HFFc6 (cell line): ENCODE measurements around the gene PTPRD. TPM values are rescaled to one million over a fixed set of nuclear protein-coding genes. Genes with fewer than 3 reads are reported as not detected.

Source experiments
- DNase-seq: peaks from one replicate; pipeline ENCODE4 v3.0.0-alpha.2; 2018
- H3K27ac Mint-ChIP-seq: 2 replicates; pipeline ENCODE4 v1.8.0; 2020; ENCODE audit warnings: mild to moderate bottlenecking, mixed read lengths
- H3K27me3 Mint-ChIP-seq: 2 replicates; pipeline ENCODE4 v1.8.0; 2021; ENCODE audit warnings: mild to moderate bottlenecking, moderate library complexity, mixed read lengths; ENCODE audit not compliant: insufficient read depth
- H3K36me3 Mint-ChIP-seq: 2 replicates; pipeline ENCODE4 v1.8.0; 2021; ENCODE audit warnings: low read depth, mixed read lengths
- H3K4me1 Mint-ChIP-seq: 2 replicates; pipeline ENCODE4 v1.8.0; 2020; ENCODE audit warnings: low read depth, mixed read lengths
- H3K4me3 Mint-ChIP-seq: 2 replicates; pipeline ENCODE4 v1.8.0; 2020; ENCODE audit warnings: mild to moderate bottlenecking, moderate library complexity, mixed read lengths
- H3K9me3 Mint-ChIP-seq: 2 replicates; pipeline ENCODE4 v1.8.0; 2020; ENCODE audit warnings: mild to moderate bottlenecking, mixed read lengths
- CTCF ChIP-seq: fragments of 200-600 bp; sonication (generic); IDR thresholded peaks from 2 replicates; pipeline ENCODE4 v1.5.0; 2021; ENCODE audit warnings: antibody characterized with exemption, mild to moderate bottlenecking
- total RNA-seq, 6 experiments: library from RNA; stranded (reverse); fragmentation: NEBNext Ultra II Directional; extraction: Animal tissue kit (Norgen Biotek cat#: 25700); gene quantifications; 2 replicates in 1 of 6; 3 replicates in 5 of 6; pipeline ENCODE4 v1.2.3, GENCODE V29; 2021

The PTPRD gene
- total RNA-seq, 6 experiments from 2014 or later = not detected

DNA sequence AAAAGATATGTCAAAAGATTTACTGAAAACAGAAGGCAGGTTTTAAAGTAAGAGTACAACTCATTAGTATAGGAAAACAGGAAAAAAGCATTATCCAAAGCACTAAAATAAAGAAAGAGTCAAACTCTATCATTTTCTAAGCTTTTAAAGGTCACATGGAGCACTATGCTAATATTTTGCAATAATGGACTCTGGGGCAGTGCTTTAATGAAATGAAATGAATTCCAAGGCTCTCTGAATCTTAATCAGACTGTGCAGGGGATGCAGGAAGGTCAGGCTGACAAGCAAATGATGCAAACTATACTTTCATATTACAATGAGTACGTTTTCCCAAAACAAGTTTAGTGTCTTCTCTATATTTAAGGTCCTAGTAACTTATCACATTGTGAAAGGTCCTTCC lies 1831.3 kb downstream of the PTPRD start:
- no peak for TF ChIP-seq CTCF
- Mint-ChIP-seq H3K4me1 (no peaks in the 10 kb centered on the region), H3K4me3 (no peak overlapping the region), H3K27me3 (no peaks in the 10 kb centered on the region), H3K27ac (no peak overlapping the region), H3K9me3 (peaks cover 24% of the 10 kb centered on the region), H3K36me3 (no peaks in the 10 kb centered on the region)
- no peak for DNase-seq

DNA sequence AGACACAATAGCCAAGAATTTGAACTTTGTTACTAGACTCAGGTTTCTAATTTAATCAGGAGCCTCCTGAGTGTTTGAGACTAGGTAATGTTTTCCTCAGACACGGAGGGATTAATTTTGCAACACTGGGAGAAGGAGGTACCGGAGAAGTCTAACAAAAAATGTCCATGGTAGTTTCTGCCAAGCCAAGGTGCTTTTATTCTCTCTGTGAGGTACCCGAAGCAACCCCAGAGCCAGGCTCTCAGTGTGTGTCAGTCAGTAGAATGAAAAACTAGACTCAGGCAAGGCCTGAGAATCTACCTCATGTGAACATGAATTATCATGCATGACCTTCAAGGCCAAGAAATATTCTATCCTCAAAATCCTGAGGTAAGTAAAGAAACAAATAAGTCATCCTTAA lies 1832.4 kb downstream of the PTPRD start:
- DNase-seq = no peak
- Mint-ChIP-seq H3K9me3 (peaks cover 24% of the 10 kb centered on the region), H3K4me3 (no peak overlapping the region), H3K4me1 (no peaks in the 10 kb centered on the region), H3K27ac (no peak overlapping the region), H3K36me3 (no peaks in the 10 kb centered on the region), H3K27me3 (no peaks in the 10 kb centered on the region)
- no peak for TF ChIP-seq CTCF

- no peak for TF ChIP-seq CTCF
- Mint-ChIP-seq H3K4me1 (no peaks in the 10 kb centered on the region), H3K36me3 (no peaks in the 10 kb centered on the region)
These were observed 1833.3 kb downstream of the PTPRD start for GRCh38 chr9:8779478-8779877.

GRCh38 chr9:8778356-8778755 lies 1834.4 kb downstream of the PTPRD start:
- Mint-ChIP-seq H3K4me1 (no peaks in the 10 kb centered on the region), H3K4me3 (no peak overlapping the region), H3K27me3 (no peaks in the 10 kb centered on the region), H3K36me3 (no peaks in the 10 kb centered on the region), H3K27ac (no peak overlapping the region), H3K9me3 (peaks cover 27% of the 10 kb centered on the region)
- no peak for TF ChIP-seq CTCF
- DNase-seq = no peak

More at GRCh38 chr9:8779478-8779877, 1833.3 kb downstream of the PTPRD start:
- Mint-ChIP-seq H3K4me3 (no peak overlapping the region), H3K27me3 (no peaks in the 10 kb centered on the region), H3K9me3 (peaks cover 18% of the 10 kb centered on the region), H3K27ac (no peak overlapping the region)
- DNase-seq = no peak

- Mint-ChIP-seq H3K36me3 (no peaks in the 10 kb centered on the region), H3K4me1 (no peaks in the 10 kb centered on the region), H3K27ac (no peak overlapping the region), H3K9me3 (peaks cover 27% of the 10 kb centered on the region), H3K27me3 (no peaks in the 10 kb centered on the region), H3K4me3 (no peak overlapping the region)
- TF ChIP-seq CTCF = no peak
- no peak for DNase-seq
These were observed 1840.5 kb downstream of the PTPRD start for GRCh38 chr9:8772302-8772701.

DNA sequence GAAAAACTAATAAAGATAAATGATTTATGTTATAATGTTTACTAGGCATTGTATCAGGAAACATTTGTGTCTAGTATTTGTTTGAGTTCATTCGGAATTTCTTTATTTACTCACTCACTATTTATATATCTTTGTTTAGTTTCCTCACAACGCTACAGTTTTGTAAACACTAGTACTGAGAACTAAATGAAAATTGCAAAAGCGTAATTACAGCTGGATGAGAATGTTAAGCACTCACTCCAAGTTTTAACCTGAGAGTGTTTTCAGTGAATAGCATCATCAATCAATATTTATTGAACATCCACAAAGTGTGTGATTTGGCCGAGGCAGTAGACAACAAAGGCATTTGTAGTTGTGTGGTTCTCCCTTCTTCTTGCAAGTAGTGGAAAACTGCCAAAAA lies 1843.6 kb downstream of the PTPRD start:
- H3K4me1 Mint-ChIP-seq = no peaks in the 10 kb centered on the region
- H3K36me3 Mint-ChIP-seq = no peaks in the 10 kb centered on the region

More for the DNA sequence above, 1843.6 kb downstream of the PTPRD start:
- no peak for DNase-seq
- Mint-ChIP-seq H3K27me3 (no peaks in the 10 kb centered on the region), H3K9me3 (peaks cover 30% of the 10 kb centered on the region), H3K27ac (no peak overlapping the region), H3K4me3 (no peak overlapping the region)
- TF ChIP-seq CTCF = no peak
